HG02610 (cell line): ENCODE data around the gene CMSS1.

ENCODE experiments used
- ATAC-seq: cut with Tn5 transposase; IDR thresholded peaks from one replicate; pipeline ENCODE4 v1.9.1; 2021; ENCODE audit warnings: mild to moderate bottlenecking, moderate library complexity; ENCODE audit not compliant: unreplicated experiment

CMSS1 gene

DNA sequence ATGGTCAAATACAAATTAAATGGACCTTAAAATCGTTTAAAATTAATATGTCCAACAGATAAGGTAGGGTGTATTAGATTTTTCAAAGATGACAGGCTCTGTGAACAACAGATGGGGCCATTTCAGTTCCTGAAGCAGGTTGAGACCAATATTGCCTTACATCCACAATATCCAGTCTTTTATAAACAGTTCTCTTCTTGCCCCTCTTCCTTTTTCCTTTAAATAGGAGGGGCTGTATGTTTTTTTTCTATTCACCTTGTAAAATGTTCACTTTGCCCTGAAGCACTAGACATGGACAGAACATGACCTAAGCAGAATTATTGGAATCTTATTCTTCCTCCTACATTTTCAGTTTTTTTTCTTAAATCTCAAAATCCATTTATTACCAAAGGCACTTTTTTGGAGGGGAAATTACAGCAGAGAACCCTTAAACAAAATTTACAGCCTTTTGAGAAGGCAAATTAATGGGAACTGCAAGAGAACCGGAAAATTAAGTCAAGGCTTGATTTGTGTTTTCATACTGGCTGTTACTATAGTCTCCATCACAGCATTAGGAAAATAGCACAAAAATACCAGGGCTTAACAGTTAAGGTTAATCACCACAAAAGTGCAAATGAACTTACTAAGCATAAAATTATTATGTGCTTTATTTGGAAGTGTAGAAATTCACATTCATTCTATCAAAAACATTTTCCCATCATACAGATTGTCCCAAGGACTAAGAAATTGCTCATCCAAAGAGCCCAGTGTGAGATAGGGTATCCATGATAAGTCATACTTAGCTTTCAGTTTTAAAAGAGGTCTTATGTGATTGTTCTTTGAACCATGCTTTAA lies 55.8 kb downstream of the CMSS1 start:
- no peak for ATAC-seq

GRCh38 chr3:99874237-99875002 lies 56.8 kb downstream of the CMSS1 start:
- ATAC-seq = no peak

DNA sequence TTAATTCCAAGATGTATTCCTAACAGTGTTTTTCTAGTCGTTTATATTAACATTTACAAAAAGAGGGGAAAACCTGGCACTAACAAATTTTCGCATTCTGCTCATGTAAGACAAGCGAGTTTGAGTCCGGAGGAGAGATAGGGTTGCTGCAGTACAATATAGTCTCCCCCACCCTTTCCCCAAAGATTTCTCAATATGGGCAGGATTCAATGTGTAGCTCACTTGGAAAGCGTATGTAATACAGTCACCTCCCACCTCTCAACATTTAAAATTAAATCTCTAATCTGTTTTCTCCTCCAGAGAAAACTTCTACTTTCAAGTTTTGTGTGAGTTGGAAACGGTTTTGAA lies 57.9 kb downstream of the CMSS1 start:
- no peak for ATAC-seq

- peak; percentile 75 for ATAC-seq
These were observed 58.5 kb downstream of the CMSS1 start for GRCh38 chr3:99875929-99876841.

GRCh38 chr3:99877031-99877579 lies 59.4 kb downstream of the CMSS1 start:
- no peak for ATAC-seq

DNA sequence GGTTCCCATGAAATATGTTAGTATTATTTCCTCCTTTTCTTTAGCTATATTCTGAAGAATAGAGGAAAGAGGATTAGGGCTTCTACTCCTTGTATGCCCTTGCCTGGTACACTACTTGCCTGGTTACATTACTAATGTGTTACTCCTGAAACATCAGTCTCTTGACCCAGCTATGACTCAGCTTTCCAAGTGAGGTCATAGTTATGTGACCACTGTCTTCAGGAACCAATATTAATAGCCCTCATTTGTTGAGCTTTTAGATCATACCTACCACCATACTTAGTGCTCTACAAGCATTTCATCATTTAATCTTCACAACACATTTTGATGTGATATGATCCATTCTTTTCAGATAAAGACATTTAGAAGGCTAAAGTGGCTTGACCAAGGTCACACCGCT lies 60.3 kb downstream of the CMSS1 start:
- ATAC-seq = peak; percentile 60

GRCh38 chr3:99879275-99879674 lies 61.6 kb downstream of the CMSS1 start:
- ATAC-seq = no peak

- no peak for ATAC-seq
These were observed 63.5 kb downstream of the CMSS1 start for GRCh38 chr3:99881121-99881524.

- no peak for ATAC-seq
These were observed 64.9 kb downstream of the CMSS1 start for GRCh38 chr3:99882436-99883137.

GRCh38 chr3:99883138-99883461 lies 65.4 kb downstream of the CMSS1 start:
- ATAC-seq = no peak

- no peak for ATAC-seq
These were observed 66.0 kb downstream of the CMSS1 start for GRCh38 chr3:99883693-99884092.

DNA sequence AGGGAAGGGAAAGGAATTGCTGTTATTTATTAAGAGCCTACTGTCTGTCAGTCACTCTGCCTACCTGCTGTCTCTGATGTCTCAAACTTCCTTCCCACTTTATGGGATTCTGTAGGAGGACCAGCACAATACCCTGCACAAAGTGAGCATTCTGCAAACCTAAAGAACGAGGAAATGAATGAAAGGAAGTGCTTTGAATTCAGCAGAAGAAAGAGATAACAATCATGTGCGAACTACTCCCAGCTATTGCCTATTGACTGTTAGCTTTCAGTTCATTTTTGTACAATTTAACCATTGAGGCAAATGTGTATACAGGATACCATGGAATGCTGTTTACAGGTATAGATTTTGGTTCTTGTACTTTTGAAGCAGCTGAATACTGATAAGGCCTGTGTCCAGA lies 66.8 kb downstream of the CMSS1 start:
- no peak for ATAC-seq

- ATAC-seq = no peak
These were observed 67.4 kb downstream of the CMSS1 start for GRCh38 chr3:99885085-99885484.

DNA sequence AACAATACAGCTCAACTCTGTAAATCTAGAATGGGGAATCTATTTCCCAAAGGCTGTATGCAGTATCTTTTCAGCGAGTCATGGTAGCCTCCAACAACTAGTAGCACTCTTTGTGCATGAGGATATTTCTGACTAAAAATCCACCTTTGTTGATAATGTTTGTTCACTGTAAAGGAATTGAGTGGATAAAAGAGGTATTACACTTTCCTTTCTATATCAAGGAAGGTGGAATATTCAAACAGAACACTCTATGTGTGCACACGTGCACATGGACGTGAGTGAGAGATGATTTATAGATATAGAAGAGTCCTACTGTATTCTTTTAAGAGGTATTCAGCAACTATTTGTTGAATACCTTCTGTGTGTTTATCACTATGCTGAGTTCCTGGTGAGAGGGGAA lies 68.2 kb downstream of the CMSS1 start:
- no peak for ATAC-seq

DNA sequence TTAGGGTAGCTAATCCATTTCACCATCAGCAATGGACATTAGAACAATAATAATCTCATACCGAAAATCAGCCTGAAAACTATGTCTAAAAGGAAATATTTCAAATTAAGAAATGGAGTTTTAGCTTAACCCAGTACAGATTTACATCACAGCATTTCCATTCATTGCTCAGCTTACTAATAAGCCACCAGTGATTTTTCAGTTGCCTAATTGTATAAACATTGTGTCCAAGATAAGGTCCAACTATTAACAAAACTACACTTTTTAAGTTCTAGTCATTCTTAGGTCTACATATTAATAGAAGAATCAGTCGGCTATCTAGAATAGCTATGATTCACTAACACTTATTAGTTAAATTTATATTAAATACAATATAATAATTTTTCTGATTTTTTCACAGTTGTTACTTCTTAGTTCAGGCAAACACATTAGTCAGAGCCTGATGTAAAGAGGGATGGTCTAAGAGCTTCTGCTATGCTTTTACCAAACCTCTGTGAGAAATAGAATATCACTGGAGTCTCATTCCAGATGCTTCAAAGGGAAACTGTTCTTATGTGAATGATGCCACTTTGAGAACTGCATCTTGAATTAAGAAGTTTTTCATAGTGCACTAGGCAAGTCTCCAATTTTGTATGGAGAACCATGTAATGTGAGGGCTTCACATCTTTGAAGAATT lies 74.1 kb downstream of the CMSS1 start:
- ATAC-seq = no peak

DNA sequence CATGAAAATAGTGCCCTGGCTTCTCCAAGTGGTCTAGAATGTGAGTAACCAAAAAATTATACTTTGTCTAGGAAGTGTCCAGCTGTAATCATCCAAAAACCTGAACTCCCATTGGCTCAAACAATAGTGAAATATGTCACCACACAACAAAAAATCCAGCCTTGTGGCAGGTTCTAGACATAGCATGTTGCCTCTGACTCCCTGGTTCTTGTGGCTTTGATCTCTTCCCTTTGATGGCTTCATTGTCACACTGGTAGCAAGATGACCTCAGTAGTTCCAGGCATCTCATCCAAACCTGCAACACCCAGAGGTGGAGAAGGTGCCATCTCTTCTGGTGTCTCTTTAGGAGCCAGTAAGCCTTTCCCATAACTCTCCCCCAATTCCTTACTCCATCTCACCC lies 74.7 kb downstream of the CMSS1 start:
- ATAC-seq = no peak

DNA sequence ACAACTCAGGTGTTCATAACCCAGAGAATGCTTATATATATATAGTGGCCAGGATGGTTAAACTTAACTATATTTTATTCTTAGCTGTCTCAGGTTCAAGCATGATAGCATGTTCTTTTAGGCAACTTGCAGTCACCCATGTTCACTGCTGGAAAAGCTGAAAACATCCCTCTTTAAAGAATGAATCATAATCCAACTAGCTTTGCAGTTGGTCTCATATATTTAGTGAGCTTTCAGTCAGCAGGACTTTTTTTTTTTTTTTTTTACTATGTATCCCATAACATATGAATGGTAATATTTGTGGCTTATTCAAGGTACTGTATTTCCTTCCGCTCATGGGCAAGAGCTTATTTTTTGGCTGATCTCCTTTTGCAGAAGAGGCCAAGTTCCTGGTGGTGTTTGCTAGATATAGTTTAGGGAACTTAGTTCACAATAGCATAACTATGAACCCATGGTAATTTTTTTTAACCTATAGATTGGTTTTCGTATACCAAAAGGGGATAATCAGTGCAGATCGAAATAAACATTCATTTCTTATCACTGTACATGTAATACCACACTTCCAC lies 77.6 kb downstream of the CMSS1 start:
- ATAC-seq = peak; percentile 33

- ATAC-seq = peak; percentile 58
These were observed 78.2 kb downstream of the CMSS1 start for GRCh38 chr3:99895703-99896441.

GRCh38 chr3:99896482-99896881 lies 78.8 kb downstream of the CMSS1 start:
- no peak for ATAC-seq
